Measurements from ENCODE around the gene DNAH10. TPM values are rescaled to one million over a fixed set of nuclear protein-coding genes. Genes with fewer than 3 reads are reported as not detected.

Gene DNAH10
- total and polyA plus RNA-seq, 10 of the 15 experiments (the other 5 are each of a cell fraction or from before 2014, with no cell fraction given), result 0.01 to 0.32 (median 0.06) TPM

GRCh38 chr12:123908884-123909725 lies 147.0 kb downstream of the DNAH10 start (continued):
- no peak for TF ChIP-seq ZNF687 (IDR thresholded peaks at IDR 0.05)
- no peak for TF ChIP-seq PAX5 (IDR thresholded peaks at IDR 0.05; ENCODE audit: borderline replicate concordance, low read depth, low read length)
- TF ChIP-seq WRNIP1 (IDR thresholded peaks at IDR 0.05; ENCODE audit: borderline replicate concordance, low read depth, low read length), result no peak
- TF ChIP-seq CHD2 (IDR thresholded peaks at IDR 0.05; ENCODE audit: borderline replicate concordance, low read depth, low read length), result no peak
- TF ChIP-seq PML (IDR thresholded peaks at IDR 0.05; ENCODE audit: low read length), result no peak
- no peak for TF ChIP-seq TCF7 (IDR thresholded peaks at IDR 0.05; ENCODE audit: borderline replicate concordance)
- TF ChIP-seq IRF4 (IDR thresholded peaks at IDR 0.05; ENCODE audit: low read depth, low read length), result no peak

GRCh38 chr12:123910057-123910456 lies 148.0 kb downstream of the DNAH10 start:
- ChIA-PET SMC1A (ENCODE audit: uncharacterized antibody, unreplicated experiment) (no interaction called here), POLR2A (no interaction called here), RAD21 (ENCODE audit: unreplicated experiment) (interaction anchor here (1.0 to 1.3 kb wide), 3 partner anchors 75 to 123 kb away, joined by 3 to 4 read pairs (median 4); no protein-coding TSS in a partner anchor), CTCF (interaction anchor here (0.6 to 1.2 kb wide), 3 partner anchors 16 to 74 kb away, joined by 3 to 6 read pairs (median 5); no protein-coding TSS in a partner anchor)
- Histone ChIP-seq H4K20me1 (ENCODE audit: control insufficient read depth, insufficient read depth) (no peaks in the 10 kb centered on the region), H2AFZ (ENCODE audit: control insufficient read depth, low read depth, low read length) (no peak overlapping the region), H3K4me2 (ENCODE audit: control insufficient read depth, insufficient read depth) (no peak overlapping the region), H3K9ac (ENCODE audit: control insufficient read depth, insufficient read depth, low read length) (no peak overlapping the region), H3K4me1 (ENCODE audit: control insufficient read depth, insufficient read depth, low read length) (no peaks in the 10 kb centered on the region), H3K27ac (ENCODE audit: control insufficient read depth, insufficient read depth) (no peak overlapping the region), H3K4me3 (no peak overlapping the region), H3K79me2 (ENCODE audit: control insufficient read depth, insufficient read depth, low read length) (no peaks in the 10 kb centered on the region), H3K36me3 (ENCODE audit: control insufficient read depth in 2 of 2, insufficient read depth in 2 of 2, low read length in 1 of 2) (no peaks in the 10 kb centered on the region), H3K9me3 (replicated peaks; ENCODE audit: control insufficient read depth, insufficient read depth, low read length) (no peaks in the 10 kb centered on the region), H3K27me3 (replicated peaks in 1 of 2; ENCODE audit: control insufficient read depth in 2 of 2, insufficient read depth in 2 of 2, low read length in 1 of 2) (no peaks in the 10 kb centered on the region)
- FAIRE-seq (no peak), ATAC-seq (no peak), DNase-seq (ENCODE audit: low read depth, low spot score) (no peak)
- intact Hi-C loops (cut with micrococcal nuclease; ENCODE audit: unreplicated experiment) (no loop called here), in situ Hi-C loops (cut with MboI) (no loop called here)
- 68% methylated on average over 8 of the region's 8 CpGs for WGBS (ENCODE audit: insufficient coverage, insufficient replicate concordance, low lambda C conversion rate, missing lambda C conversion rate)
- BruUV-seq (replicated peaks), result no TSS peak
- no peak for TF ChIP-seq MEF2B (IDR thresholded peaks at IDR 0.05; ENCODE audit: partially characterized antibody, poor library complexity, severe bottlenecking)
- no peak for TF ChIP-seq EGR1 (IDR thresholded peaks at IDR 0.05; ENCODE audit: borderline replicate concordance in 1 of 2, low read depth in 2 of 2, low read length in 2 of 2)
